Liver (tissue), 3 donors: ENCODE results near the gene TRIM74.
A peak's percentile ranks its signal among the peaks of the same experiment; 100 is the strongest.
"Not testable (repeated sequence)": the region's sequence is repeated elsewhere in the genome, so short reads cannot be mapped to it uniquely, and the experiment has no call there.

Experiments used
- ATF3 ChIP-seq: IDR thresholded peaks from 2 replicates; pipeline ENCODE4 v1.6.1; 2016; ENCODE audit warnings: antibody characterized with exemption
- EGR1 ChIP-seq, 2 donors: IDR thresholded peaks; 2 replicates each; pipeline ENCODE4 v1.6.1; 2016 to 2018; ENCODE audit warnings: antibody characterized with exemption in 2 of 2, low read depth in 2 of 2
- FOXA1 ChIP-seq: IDR thresholded peaks from 2 replicates; pipeline ENCODE4 v1.6.1; 2016; ENCODE audit warnings: antibody characterized with exemption
- GABPA ChIP-seq, 2 donors: IDR thresholded peaks in 1 of 2; conservative IDR thresholded peaks in 1 of 2; 2 replicates each; pipeline ENCODE4 v1.6.1; 2016; ENCODE audit warnings: antibody characterized with exemption in 2 of 2, mild to moderate bottlenecking in 1 of 2, moderate library complexity in 1 of 2
- JUND ChIP-seq, 2 donors: IDR thresholded peaks; 2 replicates each; pipeline ENCODE4 v1.6.1; 2016; ENCODE audit warnings: antibody characterized with exemption in 2 of 2
- MAX ChIP-seq: IDR thresholded peaks from 2 replicates; pipeline ENCODE4 v1.6.1; 2016; ENCODE audit warnings: antibody characterized with exemption
- NR2F2 ChIP-seq: IDR thresholded peaks from 2 replicates; pipeline ENCODE4 v1.6.1; 2016; ENCODE audit warnings: antibody characterized with exemption
- REST ChIP-seq: IDR thresholded peaks from 2 replicates; pipeline ENCODE4 v1.6.1; 2016; ENCODE audit warnings: antibody characterized with exemption, mild to moderate bottlenecking
- RXRA ChIP-seq, 2 donors: IDR thresholded peaks; 2 replicates each; pipeline ENCODE4 v1.6.1; 2017 to 2018; ENCODE audit warnings: antibody characterized with exemption in 2 of 2, mild to moderate bottlenecking in 1 of 2
- SP1 ChIP-seq: IDR thresholded peaks from 2 replicates; pipeline ENCODE4 v1.6.1; 2018; ENCODE audit warnings: antibody characterized with exemption, mild to moderate bottlenecking
- TAF1 ChIP-seq: conservative IDR thresholded peaks from 2 replicates; pipeline ENCODE4 v1.6.1; 2016; ENCODE audit warnings: antibody characterized with exemption, mild to moderate bottlenecking
- YY1 ChIP-seq: IDR thresholded peaks from 2 replicates; pipeline ENCODE4 v1.6.1; 2016; ENCODE audit warnings: antibody characterized with exemption, mild to moderate bottlenecking
- ZBTB33 ChIP-seq: IDR thresholded peaks from 2 replicates; pipeline ENCODE4 v1.6.1; 2016; ENCODE audit warnings: antibody characterized with exemption
- TF ChIP-seq, protein P1 (sequence below): fragments of 150-350 bp; IDR thresholded peaks from 2 replicates; pipeline ENCODE4 v1.5.1; 2017; ENCODE audit warnings: improper control_type of control experiment, low read depth, low read length; ENCODE audit not compliant: missing input control
- donor health status: healthy.
- donor health status: healthy.

GRCh38 chr7:72954563-72955198 lies 14.6 kb downstream of the TRIM74 start:
- TF ChIP-seq, protein P1, sequence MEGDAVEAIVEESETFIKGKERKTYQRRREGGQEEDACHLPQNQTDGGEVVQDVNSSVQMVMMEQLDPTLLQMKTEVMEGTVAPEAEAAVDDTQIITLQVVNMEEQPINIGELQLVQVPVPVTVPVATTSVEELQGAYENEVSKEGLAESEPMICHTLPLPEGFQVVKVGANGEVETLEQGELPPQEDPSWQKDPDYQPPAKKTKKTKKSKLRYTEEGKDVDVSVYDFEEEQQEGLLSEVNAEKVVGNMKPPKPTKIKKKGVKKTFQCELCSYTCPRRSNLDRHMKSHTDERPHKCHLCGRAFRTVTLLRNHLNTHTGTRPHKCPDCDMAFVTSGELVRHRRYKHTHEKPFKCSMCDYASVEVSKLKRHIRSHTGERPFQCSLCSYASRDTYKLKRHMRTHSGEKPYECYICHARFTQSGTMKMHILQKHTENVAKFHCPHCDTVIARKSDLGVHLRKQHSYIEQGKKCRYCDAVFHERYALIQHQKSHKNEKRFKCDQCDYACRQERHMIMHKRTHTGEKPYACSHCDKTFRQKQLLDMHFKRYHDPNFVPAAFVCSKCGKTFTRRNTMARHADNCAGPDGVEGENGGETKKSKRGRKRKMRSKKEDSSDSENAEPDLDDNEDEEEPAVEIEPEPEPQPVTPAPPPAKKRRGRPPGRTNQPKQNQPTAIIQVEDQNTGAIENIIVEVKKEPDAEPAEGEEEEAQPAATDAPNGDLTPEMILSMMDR = not testable (repeated sequence)
- not testable (repeated sequence) for TF ChIP-seq ATF3; MAX; SP1; REST; RXRA (IDR thresholded peaks at IDR 0.05); NR2F2; JUND (IDR thresholded peaks at IDR 0.05); YY1; ZBTB33; EGR1 (IDR thresholded peaks at IDR 0.05; ENCODE audit: low read depth in 2 of 2); FOXA1; TAF1
- peak in 1 of 2 donors; percentile 56 for TF ChIP-seq GABPA (IDR thresholded peaks at IDR 0.05 in 1 of 2, conservative IDR thresholded peaks at IDR 0.05 in 1 of 2)
